Endothelial cell of umbilical vein (primary cell): ENCODE results near the gene CHRD. TPM values are rescaled to one million over a fixed set of nuclear protein-coding genes. Genes with fewer than 3 reads are reported as not detected.

ENCODE experiments used
- BruUV-seq: library from RNA; stranded (reverse); fragments of 400-500 nt; replicated peaks from 2 replicates; lab custom pipeline; 2021; lab: Mats Ljungman, UMichigan
- CTCF ChIA-PET: fragments of 300-600, 350-600 bp; sonication (Branson Sonifier 250); formaldehyde crosslinking; loops from one replicate; lab custom pipeline; 2021; ENCODE audit warnings: antibody characterized with exemption, inconsistent platforms; lab: Charles Lee
- POLR2A ChIA-PET: fragments of 300-600, 350-600 bp; sonication (Branson Sonifier 250); formaldehyde crosslinking; loops from one replicate; lab custom pipeline; 2021; ENCODE audit warnings: antibody characterized with exemption, inconsistent platforms; lab: Charles Lee
- DNase-seq: peaks from one replicate; pipeline ENCODE4 v3.0.0-alpha.2; 2011; ENCODE audit warnings: low read depth, low spot score
- FAIRE-seq: peaks from 2 replicates; lab custom pipeline; 2011; peaks lifted over from hg19 to GRCh38; lab: Jason Lieb, UNC
- H2AFZ ChIP-seq: 2 replicates; pipeline ENCODE4 v1.6.0; 2012; ENCODE audit warnings: low read depth, low read length, control low read depth, inconsistent platforms
- H3K27ac ChIP-seq: 2 replicates; pipeline ENCODE4 v1.5.1; 2011; ENCODE audit warnings: low read depth, mild to moderate bottlenecking, control low read depth, low read length, moderate library complexity; ENCODE audit not compliant: insufficient read depth
- H3K27me3 ChIP-seq, 2 experiments: 2 replicates each; pipeline versions ENCODE4 v1.6.0 to v1.6.1; 2011; ENCODE audit warnings: low read length in 2 of 2, mixed read lengths in 1 of 2; ENCODE audit not compliant: control insufficient read depth in 2 of 2, insufficient read depth in 2 of 2
- H3K36me3 ChIP-seq, 2 experiments: 2 replicates in 1 of 2; 3 replicates in 1 of 2; pipeline ENCODE4 v1.5.1; 2011; ENCODE audit warnings: low read length in 2 of 2, mild to moderate bottlenecking in 1 of 2, moderate library complexity in 1 of 2; ENCODE audit not compliant: control insufficient read depth in 2 of 2, insufficient read depth in 2 of 2; ENCODE audit errors: extremely low read depth in 1 of 2
- H3K4me1 ChIP-seq: 3 replicates; pipeline ENCODE4 v1.5.1; 2011; ENCODE audit warnings: mild to moderate bottlenecking, low read length; ENCODE audit not compliant: control insufficient read depth, insufficient read depth; ENCODE audit errors: extremely low read depth
- H3K4me2 ChIP-seq: 2 replicates; pipeline ENCODE4 v1.6.1; 2011; ENCODE audit warnings: low read length, control low read depth, mixed read lengths; ENCODE audit not compliant: insufficient read depth
- H3K4me3 ChIP-seq, 3 experiments: fragments of 200-600 bp in 1 of 3; sonication (generic), shearing (Covaris generic) in 1 of 3; replicated peaks in 1 of 3; 2 replicates each; pipeline ENCODE4 v1.5.1; 2011 to 2016; ENCODE audit warnings: control low read depth in 3 of 3, low read length in 3 of 3, mild to moderate bottlenecking in 2 of 3, inconsistent platforms in 1 of 3, low read depth in 1 of 3, moderate library complexity in 1 of 3; ENCODE audit not compliant: insufficient read depth in 1 of 3
- H3K79me2 ChIP-seq: 2 replicates; pipeline ENCODE4 v1.6.0; 2012; ENCODE audit warnings: low read length, inconsistent platforms; ENCODE audit not compliant: control insufficient read depth, insufficient read depth
- H3K9ac ChIP-seq: replicated peaks from 2 replicates; pipeline ENCODE3; 2011; ENCODE audit warnings: low read length, control low read depth; ENCODE audit not compliant: insufficient read depth; ENCODE audit errors: extremely low read depth
- H3K9me1 ChIP-seq: replicated peaks from 3 replicates; pipeline ENCODE4 v1.6.0; 2011; ENCODE audit warnings: mild to moderate bottlenecking, low read length; ENCODE audit not compliant: control insufficient read depth, insufficient read depth; ENCODE audit errors: extremely low read depth
- H3K9me3 ChIP-seq: replicated peaks from 2 replicates; pipeline ENCODE4 v1.5.1; 2012; ENCODE audit warnings: low read length, inconsistent platforms; ENCODE audit not compliant: control insufficient read depth, insufficient read depth
- H4K20me1 ChIP-seq: replicated peaks from 2 replicates; pipeline ENCODE3; 2011; ENCODE audit warnings: mild to moderate bottlenecking, low read length; ENCODE audit not compliant: control insufficient read depth, insufficient read depth; ENCODE audit errors: extremely low read depth
- CTCF ChIP-seq, 2 donors: IDR thresholded peaks; 1 replicate in 1 of 2; 2 replicates in 1 of 2; pipeline ENCODE4 v1.5.1; 2011; ENCODE audit warnings: low read length in 2 of 2, mild to moderate bottlenecking in 2 of 2, moderate library complexity in 2 of 2, control low read depth in 1 of 2, inconsistent platforms in 1 of 2, low read depth in 1 of 2; ENCODE audit not compliant: insufficient read depth in 1 of 2; ENCODE audit errors: extremely low read depth in 1 of 2
- EZH2 ChIP-seq: IDR thresholded peaks from 2 replicates; pipeline ENCODE4 v1.6.1; 2012; ENCODE audit warnings: borderline replicate concordance, low read depth, mild to moderate bottlenecking, moderate library complexity, low read length, inconsistent platforms; ENCODE audit not compliant: severe bottlenecking
- FOS ChIP-seq: IDR thresholded peaks from 2 replicates; pipeline ENCODE4 v1.6.1; 2011; ENCODE audit warnings: mild to moderate bottlenecking, low read length, moderate library complexity, borderline replicate concordance; ENCODE audit not compliant: insufficient read depth
- GATA2 ChIP-seq: IDR thresholded peaks from 2 replicates; pipeline ENCODE4 v1.7.0; 2011; ENCODE audit warnings: low read depth, mild to moderate bottlenecking, moderate library complexity, mixed read lengths, low read length; ENCODE audit not compliant: insufficient read length, insufficient read depth
- JUN ChIP-seq: IDR thresholded peaks from 2 replicates; pipeline ENCODE4 v1.6.1; 2011; ENCODE audit warnings: borderline replicate concordance, low read depth; ENCODE audit not compliant: insufficient read length, insufficient read depth
- MAX ChIP-seq: IDR thresholded peaks from 2 replicates; pipeline ENCODE4 v1.6.1; 2011; ENCODE audit not compliant: insufficient read depth, insufficient read length
- MYC ChIP-seq: IDR thresholded peaks from one replicate; pipeline ENCODE4 v1.6.1; 2011; ENCODE audit warnings: mild to moderate bottlenecking, low read depth, low read length
- POLR2A ChIP-seq: IDR thresholded peaks from 2 replicates; pipeline ENCODE4 v1.6.1; 2012; ENCODE audit warnings: low read depth, mild to moderate bottlenecking, control low read depth, low read length
- POLR2AphosphoS5 ChIP-seq: IDR thresholded peaks from 2 replicates; pipeline ENCODE4 v1.6.1; 2012; ENCODE audit warnings: low read depth, mild to moderate bottlenecking, control low read depth, low read length, moderate library complexity; ENCODE audit not compliant: insufficient read depth
- dilution Hi-C: fragments of 300-500 bp; cut with MboI; formaldehyde crosslinking; loops from one replicate; pipeline ENCODE4 v1.15.0; 2019; ENCODE audit warnings: low sequenced_read_pairs; ENCODE audit not compliant: extremely low pct_ligation_motif_present
- intact Hi-C: fragments of 100-400 bp; cut with micrococcal nuclease; formaldehyde crosslinking; loops from one replicate; pipeline ENCODE4 v1.10.0; 2022
- polyA plus RNA-seq, 4 experiments: library from polyadenylated mRNA; depleted of rRNA in 3 of 4; stranded (reverse) in 3 of 4; unstranded in 1 of 4; fragments of >200 nt; gene quantifications; 2 replicates each; pipeline versions ENCODE4 v1.2.1 to v1.2.3, GENCODE V29; 2011 to 2012; ENCODE audit warnings: missing spikeins in 1 of 4
- total RNA-seq: library from RNA; stranded (reverse); gene quantifications from 2 replicates; pipeline ENCODE4 v1.2.3, GENCODE V29; 2021

Gene CHRD
- total and polyA plus RNA-seq, 2 donors (not counting 3 experiments of a cell fraction or from before 2014, with no cell fraction given): 0.40 to 0.54 TPM

GRCh38 chr3:184429786-184430185 lies 49.9 kb downstream of the CHRD start:
- intact Hi-C loops (no loop called here), dilution Hi-C loops (no loop called here)
- H3K9ac ChIP-seq: no peak overlapping the region
- no peaks in the 10 kb centered on the region for H4K20me1 ChIP-seq
- no peaks in the 10 kb centered on the region for H3K36me3 ChIP-seq
- no peaks in the 10 kb centered on the region for H3K9me3 ChIP-seq
- H3K9me1 ChIP-seq: no peaks in the 10 kb centered on the region
- no peak overlapping the region for H3K4me3 ChIP-seq
- H3K4me1 ChIP-seq: no peaks in the 10 kb centered on the region
- H3K4me2 ChIP-seq: no peak overlapping the region
- no peak for DNase-seq
- BruUV-seq: no TSS peak
- ChIA-PET CTCF (interaction anchor here (1.0 to 3.4 kb wide), 4 partner anchors 8 to 84 kb away, joined by 5 to 9 read pairs (median 5); no protein-coding TSS in a partner anchor), POLR2A (no interaction called here)
- TF ChIP-seq CTCF (IDR thresholded peaks at IDR 0.05; ENCODE audit: extremely low read depth in 1 of 2, insufficient read depth in 1 of 2, low read depth in 1 of 2, low read length in 2 of 2) (no peak), POLR2A (no peak)
- peaks cover 0 to 2% of the 10 kb centered on the region in 2 experiments for H3K27me3 ChIP-seq
- no peak overlapping the region for H3K27ac ChIP-seq
- no peak overlapping the region for H2AFZ ChIP-seq
- H3K79me2 ChIP-seq: no peaks in the 10 kb centered on the region
- FAIRE-seq: no peak

GRCh38 chr3:184430940-184431339 lies 51.1 kb downstream of the CHRD start:
- POLR2A ChIA-PET: no interaction called here
- H3K9ac ChIP-seq: no peak overlapping the region
- H2AFZ ChIP-seq: no peak overlapping the region
- dilution Hi-C loops (no loop called here), intact Hi-C loops (no loop called here)
- no peaks in the 10 kb centered on the region for H4K20me1 ChIP-seq
- no peaks in the 10 kb centered on the region for H3K9me3 ChIP-seq
- no peak overlapping the region for H3K27ac ChIP-seq
- no peak for TF ChIP-seq MYC
- TF ChIP-seq EZH2: no peak
- TF ChIP-seq FOS: no peak
- no peak for TF ChIP-seq CTCF (IDR thresholded peaks at IDR 0.05; ENCODE audit: extremely low read depth in 1 of 2, insufficient read depth in 1 of 2, low read depth in 1 of 2, low read length in 2 of 2)
- TF ChIP-seq POLR2A: no peak
- no peak for TF ChIP-seq GATA2
- no peak for TF ChIP-seq POLR2AphosphoS5
- no peak for TF ChIP-seq JUN
- TF ChIP-seq MAX: no peak
- FAIRE-seq (no peak), DNase-seq (no peak)
- H3K4me2 ChIP-seq: no peak overlapping the region
- H3K4me3 ChIP-seq: no peak overlapping the region
- BruUV-seq: no TSS peak
- no peaks in the 10 kb centered on the region for H3K9me1 ChIP-seq
- CTCF ChIA-PET: interaction anchor here (1.0 to 1.8 kb wide), 2 partner anchors 9 to 83 kb away, joined by 5 to 6 read pairs; no protein-coding TSS in a partner anchor
- no peaks in the 10 kb centered on the region for H3K36me3 ChIP-seq
- H3K79me2 ChIP-seq: no peaks in the 10 kb centered on the region
- H3K27me3 ChIP-seq: peaks cover 0 to 2% of the 10 kb centered on the region in 2 experiments
- H3K4me1 ChIP-seq: no peaks in the 10 kb centered on the region
